ENCODE measurements around the gene COTL1. TPM values are rescaled to one million over a fixed set of nuclear protein-coding genes. Genes with fewer than 3 reads are reported as not detected.

The COTL1 gene
- total RNA-seq, 4 donors from 2014 or later: 2.8 to 8.7 (median 6.2) TPM

- H3K9me3 ChIP-seq: no peaks in the 10 kb centered on the region
- TF ChIP-seq, protein P1, sequence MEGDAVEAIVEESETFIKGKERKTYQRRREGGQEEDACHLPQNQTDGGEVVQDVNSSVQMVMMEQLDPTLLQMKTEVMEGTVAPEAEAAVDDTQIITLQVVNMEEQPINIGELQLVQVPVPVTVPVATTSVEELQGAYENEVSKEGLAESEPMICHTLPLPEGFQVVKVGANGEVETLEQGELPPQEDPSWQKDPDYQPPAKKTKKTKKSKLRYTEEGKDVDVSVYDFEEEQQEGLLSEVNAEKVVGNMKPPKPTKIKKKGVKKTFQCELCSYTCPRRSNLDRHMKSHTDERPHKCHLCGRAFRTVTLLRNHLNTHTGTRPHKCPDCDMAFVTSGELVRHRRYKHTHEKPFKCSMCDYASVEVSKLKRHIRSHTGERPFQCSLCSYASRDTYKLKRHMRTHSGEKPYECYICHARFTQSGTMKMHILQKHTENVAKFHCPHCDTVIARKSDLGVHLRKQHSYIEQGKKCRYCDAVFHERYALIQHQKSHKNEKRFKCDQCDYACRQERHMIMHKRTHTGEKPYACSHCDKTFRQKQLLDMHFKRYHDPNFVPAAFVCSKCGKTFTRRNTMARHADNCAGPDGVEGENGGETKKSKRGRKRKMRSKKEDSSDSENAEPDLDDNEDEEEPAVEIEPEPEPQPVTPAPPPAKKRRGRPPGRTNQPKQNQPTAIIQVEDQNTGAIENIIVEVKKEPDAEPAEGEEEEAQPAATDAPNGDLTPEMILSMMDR (IDR thresholded peaks at IDR 0.05 in 4 of 5, conservative IDR thresholded peaks at IDR 0.05 in 1 of 5): no peak
- TF ChIP-seq POLR2A (IDR thresholded peaks at IDR 0.05): no peak
- H3K4me1 ChIP-seq: no peaks in the 10 kb centered on the region
- H3K27ac ChIP-seq: no peak overlapping the region
- H3K36me3 ChIP-seq: no peaks in the 10 kb centered on the region
- H3K27me3 ChIP-seq: no peaks in the 10 kb centered on the region
- H3K4me3 ChIP-seq: no peak overlapping the region
- ATAC-seq (no peak), DNase-seq (no peak)
- in situ Hi-C loops (cut with MboI; ENCODE audit: low sequenced_read_pairs in 4 of 4): no loop called here
- intact Hi-C loops (cut with DNase I; ENCODE audit: low total_unique reads): no loop called here
These were observed 36.7 kb downstream of the COTL1 start for GRCh38 chr16:84581158-84581557.

DNA sequence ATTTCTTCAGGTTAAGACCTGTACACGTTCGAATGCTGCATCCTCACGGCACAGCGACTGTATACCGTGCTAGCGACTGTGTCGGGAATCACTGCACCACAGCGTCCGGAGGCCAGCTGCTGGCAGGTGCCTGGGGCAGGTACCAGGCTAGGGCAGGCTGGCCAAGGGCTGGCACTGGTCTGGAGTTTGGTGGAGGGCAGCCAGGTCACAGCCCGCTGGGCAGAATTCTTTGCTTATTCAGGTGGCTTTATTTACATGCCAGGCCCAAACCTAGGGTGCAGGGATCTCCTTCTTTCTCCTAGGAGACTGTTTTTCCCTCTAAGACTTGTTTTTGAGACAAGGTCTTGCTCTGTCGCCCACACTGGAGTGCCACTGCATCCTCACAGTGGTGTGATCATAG is 37.9 kb downstream of the COTL1 start:
- H3K36me3 ChIP-seq: no peaks in the 10 kb centered on the region
- no peak for DNase-seq
- no peaks in the 10 kb centered on the region for H3K27me3 ChIP-seq
- intact Hi-C loops (cut with DNase I; ENCODE audit: low total_unique reads) (no loop called here), in situ Hi-C loops (cut with MboI; ENCODE audit: low sequenced_read_pairs in 4 of 4) (no loop called here)
- no peak overlapping the region for H3K4me3 ChIP-seq
- TF ChIP-seq, protein P1 (IDR thresholded peaks at IDR 0.05 in 4 of 5, conservative IDR thresholded peaks at IDR 0.05 in 1 of 5): no peak
- TF ChIP-seq POLR2A (IDR thresholded peaks at IDR 0.05): no peak
- no peaks in the 10 kb centered on the region for H3K9me3 ChIP-seq
- ATAC-seq: no peak
- no peaks in the 10 kb centered on the region for H3K4me1 ChIP-seq
- H3K27ac ChIP-seq: no peak overlapping the region

- ATAC-seq: no peak
- DNase-seq: no peak
- H3K27ac ChIP-seq: no peak overlapping the region
- H3K4me3 ChIP-seq: no peak overlapping the region
- no peaks in the 10 kb centered on the region for H3K27me3 ChIP-seq
- intact Hi-C loops (cut with DNase I; ENCODE audit: low total_unique reads): no loop called here
- H3K36me3 ChIP-seq: no peaks in the 10 kb centered on the region
- in situ Hi-C loops (cut with MboI; ENCODE audit: low sequenced_read_pairs in 4 of 4): no loop called here
- H3K9me3 ChIP-seq: no peaks in the 10 kb centered on the region
- H3K4me1 ChIP-seq: no peaks in the 10 kb centered on the region
- no peak for TF ChIP-seq POLR2A (IDR thresholded peaks at IDR 0.05)
- TF ChIP-seq, protein P1 (IDR thresholded peaks at IDR 0.05 in 4 of 5, conservative IDR thresholded peaks at IDR 0.05 in 1 of 5): no peak
These were observed 39.2 kb downstream of the COTL1 start for GRCh38 chr16:84578538-84579126.

GRCh38 chr16:84577034-84577803 is 40.7 kb downstream of the COTL1 start:
- ATAC-seq (no peak), DNase-seq (no peak)
- H3K36me3 ChIP-seq: no peaks in the 10 kb centered on the region
- H3K4me3 ChIP-seq: no peak overlapping the region
- intact Hi-C loops (cut with DNase I; ENCODE audit: low total_unique reads) (no loop called here), in situ Hi-C loops (cut with MboI; ENCODE audit: low sequenced_read_pairs in 4 of 4) (no loop called here)
- TF ChIP-seq, protein P1 (IDR thresholded peaks at IDR 0.05 in 4 of 5, conservative IDR thresholded peaks at IDR 0.05 in 1 of 5): no peak
- TF ChIP-seq POLR2A (IDR thresholded peaks at IDR 0.05): no peak
- H3K4me1 ChIP-seq: no peaks in the 10 kb centered on the region
- no peaks in the 10 kb centered on the region for H3K27me3 ChIP-seq
- no peaks in the 10 kb centered on the region for H3K9me3 ChIP-seq
- H3K27ac ChIP-seq: no peak overlapping the region
